Aorta (tissue), 5 donors: ENCODE results near the gene SMIM10L1. TPM values are rescaled to one million over a fixed set of nuclear protein-coding genes. Genes with fewer than 3 reads are reported as not detected.

Experiments used
- ATAC-seq: fragments of 200-7000 bp; cut with Tn5 transposase; one replicate; pipeline ENCODE4 v1.9.1; 2022; ENCODE audit warnings: moderate library complexity; ENCODE audit not compliant: low FRiP score
- DNase-seq, 2 donors: peaks; one replicate each; pipeline ENCODE4 v3.0.0-alpha.2; 2020
- H3K27ac ChIP-seq, 2 donors: one replicate each; pipeline ENCODE4 v1.5.1; 2013; ENCODE audit warnings: low read length in 2 of 2, mild to moderate bottlenecking in 2 of 2, moderate library complexity in 2 of 2, control low read depth in 1 of 2, inconsistent platforms in 1 of 2, low read depth in 1 of 2
- H3K27me3 ChIP-seq, 2 donors: one replicate each; pipeline ENCODE4 v1.6.1; 2013; ENCODE audit warnings: control low read depth in 1 of 2, low read length in 1 of 2, mild to moderate bottlenecking in 1 of 2, moderate library complexity in 1 of 2; ENCODE audit not compliant: insufficient read depth in 2 of 2, control insufficient read depth in 1 of 2
- H3K36me3 ChIP-seq, 2 donors: one replicate each; pipeline ENCODE4 v1.6.1; 2013; ENCODE audit warnings: control low read depth in 1 of 2, low read length in 1 of 2, mild to moderate bottlenecking in 1 of 2; ENCODE audit not compliant: insufficient read depth in 2 of 2, control insufficient read depth in 1 of 2
- H3K4me1 ChIP-seq, 2 donors: one replicate each; pipeline ENCODE4 v1.6.1; 2013; ENCODE audit warnings: low read length in 2 of 2, control low read depth in 1 of 2, mild to moderate bottlenecking in 1 of 2, moderate library complexity in 1 of 2; ENCODE audit not compliant: insufficient read depth in 2 of 2, control insufficient read depth in 1 of 2
- H3K4me3 ChIP-seq, 2 donors: one replicate each; pipeline ENCODE4 v1.5.1; 2013; ENCODE audit warnings: low read length in 2 of 2, control low read depth in 1 of 2, mild to moderate bottlenecking in 1 of 2
- H3K9me3 ChIP-seq: one replicate; pipeline ENCODE4 v1.6.1; 2013; ENCODE audit warnings: mild to moderate bottlenecking, low read length; ENCODE audit not compliant: control insufficient read depth
- WGBS, 2 donors: extraction: QIAGEN DNeasy Blood & Tissue Kit; methylation state at CpG; one replicate each; pipeline ENCODE4 v1.1.7; 2013; 5-methylcytosine and 5-hydroxymethylcytosine counted together
- intact Hi-C, 2 donors: fragments of 100-400 bp; cut with DNase I; formaldehyde crosslinking; loops; one replicate each; pipeline versions ENCODE4 v1.14.2 to v1.15.0; 2022
- polyA plus RNA-seq, 2 donors: library from polyadenylated mRNA; stranded (reverse); fragments of 200-250 nt; gene quantifications; one replicate each; pipeline ENCODE4 v1.2.3, GENCODE V29; 2013
- total RNA-seq, 2 donors: library from RNA; stranded (reverse); fragmentation: NEBNext Ultra II Directional; extraction: Animal tissue kit (Norgen Biotek cat#: 25700); gene quantifications; one replicate each; pipeline ENCODE4 v1.2.1, GENCODE V29; 2021
- donor health status: healthy with polysubstance abuse.
- donor health status: Bipolar disorder and iron deficiency.
- donor health status: DM: no; HTN: no; CAD: no.
- donor health status: DM: no; HTN: no; CAD: no.
- donor health status: DM: yes; HTN: yes; CAD: no.

SMIM10L1 gene
- total and polyA plus RNA-seq, 4 donors = 9.9 to 18.5 (median 11.7) TPM

DNA sequence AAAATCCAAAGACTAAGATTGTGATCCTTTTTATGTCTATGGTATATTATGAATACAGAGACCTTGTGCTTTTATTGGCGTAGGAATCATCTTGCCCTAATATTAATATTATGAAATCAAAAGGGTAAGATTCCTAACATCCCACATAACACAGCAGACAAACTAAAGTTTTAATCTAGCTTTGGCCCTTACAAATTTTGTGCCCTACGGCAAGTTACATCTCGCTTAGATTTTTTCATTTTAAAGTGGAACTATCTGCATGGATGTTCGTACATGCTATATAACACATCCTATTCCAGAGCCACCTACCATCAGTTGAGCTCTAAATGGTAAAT lies 217 bp upstream of the SMIM10L1 start:
- DNase-seq = no peak
- ATAC-seq = no peak
- 1 to 3% methylated on average over 4 of the region's 4 CpGs for WGBS, 2 donors
- Histone ChIP-seq H3K4me1 (peaks cover 5 to 6% of the 10 kb centered on the region in 2 donors), H3K27ac (peak overlapping the region; percentile 67 to 79), H3K4me3 (peak overlapping the region; percentile 19 to 51), H3K27me3 (no peaks in the 10 kb centered on the region), H3K36me3 (no peaks in the 10 kb centered on the region), H3K9me3 (no peaks in the 10 kb centered on the region)
- intact Hi-C loops = loop anchor here in 1 of 2 donors (5.0 to 10.0 kb wide), 2 partner anchors 48 to 206 kb away; no protein-coding TSS in a partner anchor

- Histone ChIP-seq H3K27me3 (no peaks in the 10 kb centered on the region), H3K27ac (no peak overlapping the region), H3K4me3 (peak overlapping the region; percentile 12 to 41), H3K9me3 (no peaks in the 10 kb centered on the region), H3K36me3 (no peaks in the 10 kb centered on the region), H3K4me1 (peaks cover 2 to 6% of the 10 kb centered on the region in 2 donors)
- ATAC-seq (no peak), DNase-seq (no peak)
- intact Hi-C loops = loop anchor here in 1 of 2 donors (5.0 to 10.0 kb wide), 2 partner anchors 50 to 207 kb away; no protein-coding TSS in a partner anchor
- 4 to 5% methylated on average over 10 of the region's 10 CpGs for WGBS, 2 donors
Measured at GRCh38 chr12:11171969-11172675, 1.1 kb downstream of the SMIM10L1 start.

DNA sequence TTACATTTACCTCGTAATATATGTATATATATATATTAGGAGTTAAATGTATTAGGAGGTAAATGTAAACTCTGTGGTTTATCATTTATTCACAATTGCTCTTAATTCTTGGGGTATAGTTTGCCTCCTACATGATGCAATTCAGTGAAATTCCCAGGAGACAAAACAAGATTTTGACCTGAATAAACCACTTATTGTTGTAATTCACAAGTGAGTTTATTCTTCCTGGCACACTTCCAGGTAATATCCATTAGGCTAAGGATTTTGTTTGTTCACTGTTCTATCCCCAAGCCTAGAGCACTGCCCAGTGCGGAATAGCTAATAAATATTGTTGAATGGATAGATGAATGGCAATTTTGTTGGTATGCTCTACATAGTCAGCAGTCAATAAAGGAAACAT lies 3.0 kb downstream of the SMIM10L1 start:
- H3K36me3 ChIP-seq = no peaks in the 10 kb centered on the region
- H3K27ac ChIP-seq = no peak overlapping the region
- DNase-seq = no peak
- H3K9me3 ChIP-seq = no peaks in the 10 kb centered on the region
- peaks cover 2 to 6% of the 10 kb centered on the region in 2 donors for H3K4me1 ChIP-seq
- ATAC-seq = no peak
- WGBS, 2 donors = 93 to 98% methylated on average over 2 of the region's 2 CpGs
- no peak overlapping the region for H3K4me3 ChIP-seq
- intact Hi-C loops = loop anchor here in 1 of 2 donors (5.0 to 10.0 kb wide), 2 partner anchors 52 to 209 kb away; no protein-coding TSS in a partner anchor
- H3K27me3 ChIP-seq = no peaks in the 10 kb centered on the region

GRCh38 chr12:11178250-11178649 lies 7.3 kb downstream of the SMIM10L1 start:
- Histone ChIP-seq H3K4me3 (no peak overlapping the region), H3K9me3 (no peaks in the 10 kb centered on the region), H3K27ac (no peak overlapping the region), H3K36me3 (no peaks in the 10 kb centered on the region), H3K4me1 (no peaks in the 10 kb centered on the region), H3K27me3 (no peaks in the 10 kb centered on the region)
- 98 to 100% methylated on average over 1 of the region's 1 CpG for WGBS, 2 donors
- DNase-seq (no peak), ATAC-seq (no peak)
- intact Hi-C loops = loop anchor here in 1 of 2 donors (10.0 kb wide), 1 partner anchor 213 kb away; no protein-coding TSS in a partner anchor

DNA sequence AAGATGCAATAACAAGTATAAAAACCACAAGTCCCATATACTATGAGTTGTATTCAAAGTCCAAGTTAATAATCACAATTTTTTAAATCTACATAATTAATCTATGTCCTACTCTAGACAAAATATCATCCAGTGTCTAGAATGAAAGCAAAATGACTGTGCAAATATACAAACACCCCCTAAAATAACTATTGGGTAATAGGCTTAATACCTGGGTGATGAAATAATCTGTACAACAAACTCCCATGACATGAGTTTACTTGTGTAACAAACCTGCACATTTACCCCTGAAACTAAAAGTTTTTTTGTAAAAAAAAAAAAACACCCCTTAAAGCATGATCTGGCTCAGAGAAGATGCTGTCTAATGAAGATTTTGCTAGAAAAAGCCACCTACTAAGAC lies 11.5 kb downstream of the SMIM10L1 start:
- no peak for ATAC-seq
- intact Hi-C loops = no loop called here
- H3K4me1 ChIP-seq = no peaks in the 10 kb centered on the region
- no peaks in the 10 kb centered on the region for H3K9me3 ChIP-seq
- DNase-seq = no peak
- H3K4me3 ChIP-seq = no peak overlapping the region
- peaks cover 0 to 2% of the 10 kb centered on the region in 2 donors for H3K27me3 ChIP-seq
- no peaks in the 10 kb centered on the region for H3K36me3 ChIP-seq
- H3K27ac ChIP-seq = no peak overlapping the region

DNA sequence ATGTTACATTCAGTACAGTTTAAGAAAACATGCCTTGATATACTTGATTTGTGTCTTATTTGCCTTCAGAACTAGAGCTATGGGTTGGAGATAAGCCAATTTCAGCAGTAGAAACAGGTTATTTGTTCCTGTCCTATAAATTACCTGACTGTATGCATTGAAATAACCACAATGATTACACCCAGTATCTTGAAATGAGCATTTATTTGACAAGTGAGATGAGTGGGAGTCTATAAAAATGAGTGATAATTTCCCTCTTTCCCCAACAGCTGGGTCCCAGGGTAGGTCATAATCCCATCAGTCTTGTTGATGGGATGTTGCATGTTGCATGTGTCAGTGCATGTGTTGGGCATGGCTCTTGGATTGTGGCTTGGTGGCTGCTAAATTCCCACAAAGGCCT lies 12.0 kb downstream of the SMIM10L1 start:
- intact Hi-C loops = no loop called here
- H3K36me3 ChIP-seq = no peaks in the 10 kb centered on the region
- H3K27me3 ChIP-seq = peaks cover 0 to 2% of the 10 kb centered on the region in 2 donors
- no peaks in the 10 kb centered on the region for H3K4me1 ChIP-seq
- no peak for ATAC-seq
- no peak for DNase-seq
- H3K4me3 ChIP-seq = no peak overlapping the region
- H3K9me3 ChIP-seq = no peaks in the 10 kb centered on the region
- no peak overlapping the region for H3K27ac ChIP-seq

GRCh38 chr12:11186837-11187236 lies 15.8 kb downstream of the SMIM10L1 start, which contains the start of gene TAS2R42:
Gene TAS2R42 (minus strand): TSS chr12:11186937. CDS start chr12:11186937, 0 bp downstream.
- H3K4me3 ChIP-seq = no peak within 1 kb of the TSS
- H3K27me3 ChIP-seq = peaks cover 0 to 2% of the 10 kb centered on the region in 2 donors
- H3K27ac ChIP-seq = no peak within 1 kb of the TSS
- DNase-seq (no peak), ATAC-seq (no peak)
- intact Hi-C loops = no loop called here
- H3K36me3 ChIP-seq = no peaks in the 10 kb centered on the region
- no peaks in the 10 kb centered on the region for H3K9me3 ChIP-seq
- H3K4me1 ChIP-seq = no peaks in the 10 kb centered on the region
- WGBS, 2 donors = 32% methylated on average over 2 of the region's 2 CpGs

GRCh38 chr12:11202811-11203210 lies 31.8 kb downstream of the SMIM10L1 start:
- H3K27ac ChIP-seq = no peak overlapping the region
- intact Hi-C loops = loop anchor here in 1 of 2 donors (5.0 kb wide), 1 partner anchor 431 kb away; no protein-coding TSS in a partner anchor
- H3K27me3 ChIP-seq = no peaks in the 10 kb centered on the region
- DNase-seq (no peak), ATAC-seq (no peak)
- no peaks in the 10 kb centered on the region for H3K36me3 ChIP-seq
- no peaks in the 10 kb centered on the region for H3K9me3 ChIP-seq
- no peaks in the 10 kb centered on the region for H3K4me1 ChIP-seq
- H3K4me3 ChIP-seq = no peak overlapping the region

- H3K4me3 ChIP-seq = no peak overlapping the region
- H3K36me3 ChIP-seq = no peaks in the 10 kb centered on the region
- no peak overlapping the region for H3K27ac ChIP-seq
- ATAC-seq (no peak), DNase-seq (no peak)
- no peaks in the 10 kb centered on the region for H3K9me3 ChIP-seq
- 89 to 90% methylated on average over 3 of the region's 3 CpGs for WGBS, 2 donors
- intact Hi-C loops = loop anchor here in 1 of 2 donors (5.0 kb wide), 1 partner anchor 432 kb away; no protein-coding TSS in a partner anchor
- H3K4me1 ChIP-seq = no peaks in the 10 kb centered on the region
- H3K27me3 ChIP-seq = no peaks in the 10 kb centered on the region
Measured at GRCh38 chr12:11204173-11204572, 33.2 kb downstream of the SMIM10L1 start.
